ENCODE measurements around the gene DEPDC7. TPM values are rescaled to one million over a fixed set of nuclear protein-coding genes. Genes with fewer than 3 reads are reported as not detected.

DEPDC7 gene
- total RNA-seq, 1 experiment from 2014 or later: 7.5 TPM

GRCh38 chr11:33021937-33022336, 6.3 kb downstream of the DEPDC7 start:
- Histone ChIP-seq H3K4me3 (ENCODE audit: low read depth in 2 of 2, low read length in 2 of 2) (no peak overlapping the region), H3K27ac (ENCODE audit: low read length) (no peak overlapping the region), H3K27me3 (ENCODE audit: control insufficient read depth, insufficient read depth, low read length) (no peaks in the 10 kb centered on the region), H3K36me3 (ENCODE audit: control insufficient read depth, insufficient read depth, low read length) (no peaks in the 10 kb centered on the region), H3K4me1 (ENCODE audit: control insufficient read depth, insufficient read depth, low read length) (peaks cover 11% of the 10 kb centered on the region), H3K9me3 (ENCODE audit: control insufficient read depth, insufficient read depth, low read depth, low read length) (no peaks in the 10 kb centered on the region)
- DNase-seq (ENCODE audit: low read depth, low spot score) (no peak), ATAC-seq (no peak)
- intact Hi-C loops (cut with micrococcal nuclease; ENCODE audit: unreplicated experiment) (no loop called here), in situ Hi-C loops (cut with HindIII; ENCODE audit: low pct_unique_long_range_greater_than_20kb, low sequenced_read_pairs) (no loop called here)
- POLR2A ChIA-PET: no interaction called here
- TF ChIP-seq TCF7L2 (IDR thresholded peaks at IDR 0.05; ENCODE audit: low read depth, low read length) (no peak), SIN3A (IDR thresholded peaks at IDR 0.05; ENCODE audit: borderline replicate concordance, insufficient read depth, low read depth, low read length) (no peak), POLR2AphosphoS5 (IDR thresholded peaks at IDR 0.05; ENCODE audit: low read depth, low read length) (no peak), REST (IDR thresholded peaks at IDR 0.05; ENCODE audit: insufficient read depth in 1 of 2, low read depth in 2 of 2, low read length in 1 of 2) (no peak), CTCF (IDR thresholded peaks at IDR 0.05) (no peak)
- CTCF ChIA-PET: no interaction called here
- no TSS peak for BruUV-seq (replicated peaks)

- Histone ChIP-seq H3K27ac (ENCODE audit: low read length) (no peak overlapping the region), H3K36me3 (ENCODE audit: control insufficient read depth, insufficient read depth, low read length) (no peaks in the 10 kb centered on the region; the same call in 1 of the 2 replicates), H3K9me3 (ENCODE audit: control insufficient read depth, insufficient read depth, low read depth, low read length) (no peaks in the 10 kb centered on the region), H3K27me3 (ENCODE audit: control insufficient read depth, insufficient read depth, low read length) (no peaks in the 10 kb centered on the region), H3K4me1 (ENCODE audit: control insufficient read depth, insufficient read depth, low read length) (no peaks in the 10 kb centered on the region), H3K4me3 (ENCODE audit: low read depth in 2 of 2, low read length in 2 of 2) (no peak overlapping the region)
- in situ Hi-C loops (cut with HindIII; ENCODE audit: low pct_unique_long_range_greater_than_20kb, low sequenced_read_pairs) (no loop called here), intact Hi-C loops (cut with micrococcal nuclease; ENCODE audit: unreplicated experiment) (no loop called here)
- DNase-seq (ENCODE audit: low read depth, low spot score) (no peak), ATAC-seq (no peak)
- CTCF ChIA-PET: interaction anchor here (0.6 kb wide), 1 partner anchor 173 kb away, joined by 7 read pairs; no protein-coding TSS in a partner anchor
- no TSS peak for BruUV-seq (replicated peaks)
- no peak for TF ChIP-seq TCF7L2 (IDR thresholded peaks at IDR 0.05; ENCODE audit: low read depth, low read length)
- no peak for TF ChIP-seq POLR2AphosphoS5 (IDR thresholded peaks at IDR 0.05; ENCODE audit: low read depth, low read length)
- no peak for TF ChIP-seq SIN3A (IDR thresholded peaks at IDR 0.05; ENCODE audit: borderline replicate concordance, insufficient read depth, low read depth, low read length)
- no peak for TF ChIP-seq REST (IDR thresholded peaks at IDR 0.05; ENCODE audit: insufficient read depth in 1 of 2, low read depth in 2 of 2, low read length in 1 of 2)
- TF ChIP-seq CTCF (IDR thresholded peaks at IDR 0.05): no peak
- POLR2A ChIA-PET: interaction anchor here (0.7 kb wide), 1 partner anchor 40 kb away, joined by 3 read pairs; no protein-coding TSS in a partner anchor
Observed at GRCh38 chr11:33025339-33025722, 9.7 kb downstream of the DEPDC7 start.

All from Panc1 (cell line).